HG03342 (cell line): Measurements from ENCODE around the gene ABCB11.
"Not testable (repeated sequence)": the region's sequence is repeated elsewhere in the genome, so short reads cannot be mapped to it uniquely, and the experiment has no call there.

Experiments used
- ATAC-seq: cut with Tn5 transposase; IDR thresholded peaks from one replicate; pipeline ENCODE4 v1.9.1; 2021; ENCODE audit warnings: mild to moderate bottlenecking, moderate library complexity; ENCODE audit not compliant: unreplicated experiment

Gene ABCB11

DNA sequence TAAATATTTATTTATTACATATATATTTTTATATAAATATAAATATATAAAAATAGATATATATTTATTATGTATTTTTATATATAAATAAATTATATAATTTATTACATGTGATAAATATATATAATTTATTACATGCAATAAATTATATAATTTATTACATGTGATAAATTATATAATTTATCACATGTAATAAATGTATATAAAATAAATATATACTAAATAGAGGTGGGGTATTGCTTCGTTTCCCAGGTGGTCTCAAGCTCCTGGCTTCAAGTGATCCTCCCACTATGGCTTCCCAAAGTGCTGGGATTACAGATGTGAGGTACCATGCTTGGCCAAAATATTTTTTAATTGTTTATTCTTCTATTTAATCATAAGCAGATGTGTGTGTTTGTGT lies 133.7 kb downstream of the ABCB11 start:
- no peak for ATAC-seq

DNA sequence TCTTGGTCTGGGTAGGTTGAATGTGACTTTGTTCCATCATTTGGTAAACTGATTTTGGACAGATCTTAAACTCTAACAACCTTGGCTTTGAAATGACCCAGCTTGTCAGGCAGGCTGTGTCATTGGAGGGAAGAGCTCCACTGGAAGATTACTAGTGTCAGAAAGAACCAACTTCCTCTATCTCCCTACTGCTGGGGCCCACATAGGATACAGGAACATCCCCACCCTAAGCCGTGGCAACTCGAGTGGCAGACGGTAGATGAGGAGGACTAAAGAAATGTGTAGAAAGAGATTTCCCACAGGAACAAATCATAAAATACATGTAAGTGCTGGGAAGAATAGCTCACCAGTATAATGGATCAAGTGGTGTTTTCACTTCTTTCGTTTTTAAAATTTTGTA lies 134.3 kb downstream of the ABCB11 start:
- ATAC-seq, result no peak

DNA sequence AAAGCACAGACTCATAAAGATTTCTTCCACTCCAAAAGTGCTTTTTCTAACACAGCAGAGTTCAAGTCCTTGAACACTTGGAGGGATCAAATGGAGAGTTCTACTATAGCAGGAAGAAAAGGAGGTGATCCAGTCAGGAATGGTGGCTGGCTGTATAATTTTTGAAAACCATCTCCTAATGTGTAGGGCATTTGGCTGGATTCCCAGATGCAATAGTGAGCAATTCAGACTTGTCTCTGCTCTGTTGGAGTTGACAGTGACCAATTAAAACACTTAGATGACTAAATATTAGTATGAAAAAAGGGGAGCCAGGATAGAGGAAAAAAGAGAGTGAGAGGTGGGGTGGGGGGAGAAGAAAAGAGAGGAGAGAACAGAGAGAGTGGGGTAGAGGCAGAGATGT lies 135.4 kb downstream of the ABCB11 start:
- no peak for ATAC-seq

DNA sequence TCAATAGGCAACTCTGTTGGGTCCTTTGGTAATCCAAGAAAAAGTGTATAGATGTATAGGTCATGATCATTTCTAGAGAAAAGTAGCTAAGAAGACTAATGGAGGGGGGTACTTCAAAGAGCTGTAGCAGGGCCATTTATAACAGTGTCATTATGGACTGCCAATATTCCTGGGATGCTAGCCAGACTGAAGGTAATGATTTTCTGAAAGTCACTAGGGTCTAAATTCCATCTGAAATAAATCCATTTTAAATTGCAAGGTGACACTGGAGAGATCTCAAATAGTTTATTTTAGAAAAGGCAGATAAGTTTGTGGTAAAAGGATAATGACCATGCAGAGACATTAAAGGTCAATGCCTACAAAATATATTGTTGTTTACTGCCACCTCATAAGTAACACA lies 136.4 kb downstream of the ABCB11 start:
- ATAC-seq, result no peak

DNA sequence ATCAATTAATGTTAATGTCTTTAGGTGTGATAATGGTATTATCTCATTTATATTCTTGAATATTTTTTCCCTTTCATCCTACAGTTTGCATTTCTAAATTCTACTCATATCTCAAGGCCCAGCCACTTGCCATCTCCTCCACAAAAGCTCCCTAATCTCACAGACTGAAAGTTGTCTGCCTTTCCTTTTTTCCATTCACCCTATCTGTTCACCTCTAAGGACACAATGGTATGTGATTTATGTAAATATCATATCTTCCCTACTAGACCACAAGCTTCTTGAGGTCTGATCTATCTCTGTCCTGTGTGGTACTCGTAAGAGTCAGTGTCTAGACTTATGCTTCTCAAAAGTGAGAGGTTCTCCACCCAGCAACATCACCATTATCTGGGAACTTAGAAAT lies 137.0 kb downstream of the ABCB11 start:
- ATAC-seq, result no peak

DNA sequence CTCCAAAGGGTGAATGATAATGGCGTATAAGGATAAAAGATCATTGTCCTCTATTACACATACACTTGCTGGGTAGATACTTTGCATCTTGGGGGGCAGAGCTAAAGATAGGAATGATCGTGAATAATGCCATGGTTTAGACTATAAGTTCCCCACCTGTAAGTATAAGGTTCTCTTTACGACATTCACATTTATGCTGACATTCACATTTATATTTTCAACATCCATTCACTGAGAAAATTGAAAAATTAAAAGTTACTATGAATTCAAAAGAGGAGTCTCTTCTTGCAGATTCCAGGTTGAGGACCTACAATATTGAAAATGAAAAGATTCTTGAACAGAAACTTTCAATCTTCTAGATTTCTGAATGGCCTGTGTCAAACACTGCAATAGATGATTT lies 138.8 kb downstream of the ABCB11 start:
- ATAC-seq, result no peak

DNA sequence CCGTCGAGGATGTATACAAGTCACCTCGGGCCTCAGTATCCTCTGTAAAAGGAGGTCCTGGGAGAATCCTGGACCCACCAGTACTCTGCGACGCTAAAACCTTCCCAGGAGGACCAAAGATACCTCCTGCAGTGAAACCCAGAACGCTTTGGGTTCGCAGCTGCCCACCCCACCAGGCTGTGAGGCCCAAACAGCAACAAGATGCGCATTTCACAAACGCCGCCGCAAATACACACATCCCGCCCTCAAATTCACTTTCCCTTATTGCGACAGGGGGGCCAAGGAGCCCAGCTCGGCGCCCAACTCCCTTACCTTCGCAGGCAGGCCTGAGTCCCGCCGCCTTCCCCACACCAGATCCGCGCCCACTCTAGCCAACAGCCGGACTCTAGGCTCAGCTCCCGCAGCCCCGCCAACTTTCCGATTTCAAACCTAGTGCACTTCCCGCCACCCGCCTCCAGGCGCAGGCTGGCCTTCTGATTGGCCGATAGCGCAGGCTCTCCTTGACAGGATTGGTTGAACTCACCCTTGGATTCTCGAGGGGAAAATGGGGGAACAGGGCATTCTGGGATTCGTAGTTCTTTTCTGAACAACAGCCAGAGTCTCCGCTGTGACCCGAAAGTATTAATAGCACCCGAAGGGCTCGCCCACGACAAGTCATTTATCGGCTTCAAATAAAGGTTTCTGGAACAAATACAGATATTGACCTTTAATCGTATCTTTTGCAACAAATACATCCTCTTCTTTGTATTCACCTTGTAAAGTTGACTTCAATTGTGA lies 140.9 kb downstream of the ABCB11 start, which contains the start of gene SPC25:
Gene SPC25 (minus strand): TSS at position 425 of the 777 bp plus-strand sequence. CDS start 911 bp downstream, outside the sequence.
- ATAC-seq, result peak; percentile 100

DNA sequence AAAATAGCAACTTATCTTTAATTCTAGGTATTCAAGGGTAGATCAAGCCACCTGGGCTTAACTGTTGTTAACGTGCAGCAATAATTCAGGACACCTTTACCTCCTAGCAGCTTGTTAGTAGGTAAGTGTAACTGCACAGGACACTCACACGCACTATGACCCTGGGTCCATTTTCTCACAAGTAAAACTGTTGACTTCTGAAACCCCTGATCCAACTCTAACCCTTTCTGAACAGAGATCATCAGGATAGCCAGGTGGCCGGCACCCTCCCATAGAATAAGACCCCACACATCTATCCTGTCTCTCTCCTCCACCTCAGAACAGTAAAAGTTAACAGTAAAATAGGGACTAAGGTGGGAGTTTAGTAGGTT lies 141.5 kb downstream of the ABCB11 start:
- no peak for ATAC-seq

DNA sequence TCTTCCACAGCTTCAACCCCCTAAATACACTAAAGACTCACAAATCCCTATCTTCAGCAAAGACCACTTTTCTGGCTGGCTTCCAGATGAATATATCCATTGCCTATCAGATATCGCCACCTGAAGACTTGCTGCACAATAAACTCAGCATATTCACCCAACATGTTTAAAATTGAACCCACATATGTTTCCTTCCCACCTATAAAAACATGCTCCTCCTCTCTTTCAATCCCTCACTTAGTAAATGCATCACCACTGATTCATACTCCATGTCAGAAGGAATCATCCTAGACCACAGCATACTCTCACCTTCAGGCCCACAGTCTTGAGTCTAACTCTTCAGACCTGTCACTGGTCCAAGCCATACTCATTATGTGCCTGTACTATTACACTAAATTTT lies 146.1 kb downstream of the ABCB11 start:
- ATAC-seq, result no peak

DNA sequence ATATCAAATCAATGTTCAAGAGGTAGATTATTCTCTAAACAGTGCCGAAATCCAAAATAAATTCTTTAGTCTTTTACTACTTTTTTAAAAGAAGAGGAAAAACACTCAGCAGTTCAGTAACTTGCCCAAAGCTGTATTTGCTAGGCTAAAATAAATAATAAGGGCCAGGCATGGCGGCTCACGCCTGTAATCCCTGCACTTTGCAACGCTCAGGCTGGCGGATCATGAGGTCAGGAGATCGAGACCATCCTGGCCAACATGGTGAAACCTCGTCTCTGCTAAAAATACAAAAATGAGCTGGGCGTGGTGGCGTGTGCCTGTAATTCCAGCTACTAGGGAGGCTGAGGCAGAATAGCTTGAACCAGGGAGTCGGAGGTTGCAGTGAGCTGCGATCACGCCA lies 149.0 kb downstream of the ABCB11 start:
- not testable (repeated sequence) for ATAC-seq

DNA sequence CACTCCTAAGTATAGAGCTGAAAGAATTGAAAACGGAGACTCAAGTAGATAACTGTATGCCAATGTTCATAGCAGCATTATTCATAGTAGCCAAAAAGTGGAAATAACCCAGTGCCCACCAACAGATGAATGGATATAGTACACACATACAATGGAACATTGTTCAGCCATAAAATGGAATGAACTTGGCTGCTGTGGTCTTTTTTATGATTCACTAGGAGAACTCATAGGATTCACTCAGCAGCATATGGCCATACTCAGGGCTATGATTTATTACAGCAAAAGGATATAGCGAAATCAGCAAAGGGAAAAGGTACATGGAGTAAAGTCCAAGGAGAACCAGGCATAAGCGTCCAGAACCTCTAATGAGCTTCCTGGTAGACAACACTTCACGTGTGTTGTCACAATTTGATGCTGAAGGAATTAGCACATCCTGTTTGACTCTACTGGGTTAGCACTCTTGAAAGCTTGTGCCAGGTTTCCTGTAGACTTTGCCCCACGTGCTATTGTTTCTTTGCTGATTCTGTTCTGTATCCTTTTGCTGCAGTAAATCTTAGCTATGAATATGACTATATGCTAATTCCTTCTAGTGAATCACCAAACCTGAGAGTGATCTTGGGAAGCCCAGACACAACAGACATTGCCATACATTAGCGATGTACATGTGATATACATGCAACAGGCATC lies 156.6 kb downstream of the ABCB11 start:
- ATAC-seq, result no peak

DNA sequence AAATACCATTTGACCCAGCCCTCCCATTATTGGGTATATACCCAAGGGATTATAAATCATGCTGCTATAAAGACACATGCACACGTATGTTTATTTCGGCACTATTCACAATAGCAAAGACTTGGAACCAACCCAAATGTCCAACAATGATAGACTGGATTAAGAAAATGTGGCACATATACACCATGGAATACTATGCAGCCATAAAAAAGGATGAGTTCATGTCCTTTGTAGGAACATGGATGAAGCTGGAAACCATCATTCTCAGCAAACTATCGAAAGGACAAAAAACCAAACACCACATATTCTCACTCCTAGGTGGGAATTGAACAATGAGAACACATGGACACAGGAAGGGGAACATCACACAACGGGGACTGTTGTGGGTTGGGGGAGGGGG lies 160.3 kb downstream of the ABCB11 start:
- not testable (repeated sequence) for ATAC-seq
